Activated CD8-positive, alpha-beta T cell treated with anti-CD3 and anti-CD28 coated beads for 36 hours (primary cell): ENCODE measurements around the gene GRAP2. TPM values are rescaled to one million over a fixed set of nuclear protein-coding genes. Genes with fewer than 3 reads are reported as not detected.

Experiments
- ATAC-seq: fragments of 200-7000 bp; cut with Tn5 transposase; one replicate; pipeline ENCODE4 v1.10.0; 2021; ENCODE audit warnings: mild to moderate bottlenecking, moderate library complexity
- CTCF ChIA-PET: fragments of 350-600 bp; sonication (Branson Sonifier 250); formaldehyde crosslinking; loops from one replicate; lab custom pipeline; 2021; ENCODE audit warnings: antibody characterized with exemption; lab: Charles Lee
- POLR2A ChIA-PET: fragments of 350-600 bp; sonication (Branson Sonifier 250); formaldehyde crosslinking; loops from one replicate; lab custom pipeline; 2021; ENCODE audit warnings: antibody characterized with exemption; lab: Charles Lee
- DNase-seq: peaks from one replicate; pipeline ENCODE4 v3.0.0-alpha.2; 2020
- H3K27ac Mint-ChIP-seq: one replicate; pipeline ENCODE4 v1.8.0; 2021; ENCODE audit warnings: mild to moderate bottlenecking, mixed read lengths
- H3K27me3 Mint-ChIP-seq: one replicate; pipeline ENCODE4 v1.8.0; 2021; ENCODE audit warnings: mixed read lengths
- H3K36me3 Mint-ChIP-seq: one replicate; pipeline ENCODE4 v1.8.0; 2021; ENCODE audit warnings: low read depth, mixed read lengths
- H3K4me1 Mint-ChIP-seq: one replicate; pipeline ENCODE4 v1.8.0; 2021; ENCODE audit warnings: low read depth, mixed read lengths
- H3K4me3 Mint-ChIP-seq: one replicate; pipeline ENCODE4 v1.8.0; 2021; ENCODE audit warnings: mild to moderate bottlenecking, moderate library complexity, mixed read lengths
- H3K9me3 Mint-ChIP-seq: one replicate; pipeline ENCODE4 v1.8.0; 2021; ENCODE audit warnings: mixed read lengths
- intact Hi-C: fragments of 100-400 bp; cut with micrococcal nuclease; formaldehyde crosslinking; loops from one replicate; pipeline ENCODE4 v1.10.0; 2022
- total RNA-seq, 2 experiments: library from RNA; stranded (reverse); gene quantifications; one replicate each; pipeline ENCODE4 v1.2.3, GENCODE V29; 2021
- TF ChIP-seq, protein P1 (sequence below): fragments of 200-600 bp; IDR thresholded peaks from one replicate; pipeline ENCODE4 v1.8.0; 2022; ENCODE audit warnings: antibody characterized with exemption, mild to moderate bottlenecking

Gene GRAP2
- total RNA-seq, 2 experiments from 2014 or later = 83.2 to 86.8 TPM

- POLR2A ChIA-PET = interaction anchor here (1.8 kb wide), 1 partner anchor 13 kb away, joined by 7 read pairs; no protein-coding TSS in a partner anchor
- CTCF ChIA-PET = no interaction called here
- intact Hi-C loops = no loop called here
- Mint-ChIP-seq H3K4me1 (peaks cover 38% of the 10 kb centered on the region), H3K4me3 (no peak overlapping the region), H3K36me3 (peaks cover 12% of the 10 kb centered on the region), H3K9me3 (peaks cover 3% of the 10 kb centered on the region), H3K27ac (no peak overlapping the region), H3K27me3 (no peaks in the 10 kb centered on the region)
- TF ChIP-seq, protein P1, sequence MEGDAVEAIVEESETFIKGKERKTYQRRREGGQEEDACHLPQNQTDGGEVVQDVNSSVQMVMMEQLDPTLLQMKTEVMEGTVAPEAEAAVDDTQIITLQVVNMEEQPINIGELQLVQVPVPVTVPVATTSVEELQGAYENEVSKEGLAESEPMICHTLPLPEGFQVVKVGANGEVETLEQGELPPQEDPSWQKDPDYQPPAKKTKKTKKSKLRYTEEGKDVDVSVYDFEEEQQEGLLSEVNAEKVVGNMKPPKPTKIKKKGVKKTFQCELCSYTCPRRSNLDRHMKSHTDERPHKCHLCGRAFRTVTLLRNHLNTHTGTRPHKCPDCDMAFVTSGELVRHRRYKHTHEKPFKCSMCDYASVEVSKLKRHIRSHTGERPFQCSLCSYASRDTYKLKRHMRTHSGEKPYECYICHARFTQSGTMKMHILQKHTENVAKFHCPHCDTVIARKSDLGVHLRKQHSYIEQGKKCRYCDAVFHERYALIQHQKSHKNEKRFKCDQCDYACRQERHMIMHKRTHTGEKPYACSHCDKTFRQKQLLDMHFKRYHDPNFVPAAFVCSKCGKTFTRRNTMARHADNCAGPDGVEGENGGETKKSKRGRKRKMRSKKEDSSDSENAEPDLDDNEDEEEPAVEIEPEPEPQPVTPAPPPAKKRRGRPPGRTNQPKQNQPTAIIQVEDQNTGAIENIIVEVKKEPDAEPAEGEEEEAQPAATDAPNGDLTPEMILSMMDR = no peak
- DNase-seq (no peak), ATAC-seq (no peak)
Observed at GRCh38 chr22:39980596-39980995, 79.7 kb downstream of the GRAP2 start.

GRCh38 chr22:39983346-39983745, 82.5 kb downstream of the GRAP2 start:
- intact Hi-C loops = no loop called here
- no peak for ATAC-seq
- no peak overlapping the region for H3K4me3 Mint-ChIP-seq
- ChIA-PET POLR2A (interaction anchor here (1.1 to 2.7 kb wide), 3 partner anchors 10 to 24 kb away, joined by 3 to 16 read pairs (median 4); partner anchors contain the start of gene FAM83F), CTCF (interaction anchor here (1.2 to 1.5 kb wide), 3 partner anchors 16 to 449 kb away, joined by 3 to 4 read pairs (median 4); no protein-coding TSS in a partner anchor)
- no peak overlapping the region for H3K27ac Mint-ChIP-seq
- no peaks in the 10 kb centered on the region for H3K27me3 Mint-ChIP-seq
- H3K9me3 Mint-ChIP-seq = peaks cover 3% of the 10 kb centered on the region
- H3K36me3 Mint-ChIP-seq = no peaks in the 10 kb centered on the region
- DNase-seq = no peak
- H3K4me1 Mint-ChIP-seq = peaks cover 42% of the 10 kb centered on the region
- TF ChIP-seq, protein P1 = no peak

GRCh38 chr22:39984006-39984405, 83.1 kb downstream of the GRAP2 start:
- peaks cover 2% of the 10 kb centered on the region for H3K9me3 Mint-ChIP-seq
- DNase-seq = no peak
- ChIA-PET POLR2A (interaction anchor here (1.1 to 2.7 kb wide), 4 partner anchors 10 to 34 kb away, joined by 3 to 16 read pairs (median 4); partner anchors contain the start of gene FAM83F), CTCF (interaction anchor here (0.6 to 1.5 kb wide), 5 partner anchors 15 to 455 kb away, joined by 3 to 4 read pairs (median 3); no protein-coding TSS in a partner anchor)
- H3K36me3 Mint-ChIP-seq = no peaks in the 10 kb centered on the region
- no peak for ATAC-seq
- peaks cover 38% of the 10 kb centered on the region for H3K4me1 Mint-ChIP-seq
- no peak overlapping the region for H3K4me3 Mint-ChIP-seq
- intact Hi-C loops = no loop called here
- peaks cover 4% of the 10 kb centered on the region for H3K27me3 Mint-ChIP-seq
- H3K27ac Mint-ChIP-seq = no peak overlapping the region
- TF ChIP-seq, protein P1 = no peak

- no peak overlapping the region for H3K4me3 Mint-ChIP-seq
- ATAC-seq (no peak), DNase-seq (no peak)
- TF ChIP-seq, protein P1 = no peak
- ChIA-PET CTCF (interaction anchor here (0.6 to 2.2 kb wide), 6 partner anchors 9 to 456 kb away, joined by 3 to 5 read pairs (median 3); no protein-coding TSS in a partner anchor), POLR2A (interaction anchor here (1.1 to 2.7 kb wide), 5 partner anchors 9 to 37 kb away, joined by 3 to 16 read pairs (median 3); partner anchors contain the start of gene FAM83F)
- H3K27ac Mint-ChIP-seq = no peak overlapping the region
- peaks cover 31% of the 10 kb centered on the region for H3K4me1 Mint-ChIP-seq
- no peaks in the 10 kb centered on the region for H3K9me3 Mint-ChIP-seq
- peaks cover 4% of the 10 kb centered on the region for H3K27me3 Mint-ChIP-seq
- intact Hi-C loops = no loop called here
- no peaks in the 10 kb centered on the region for H3K36me3 Mint-ChIP-seq
Observed at GRCh38 chr22:39984746-39985145, 83.9 kb downstream of the GRAP2 start.

DNA sequence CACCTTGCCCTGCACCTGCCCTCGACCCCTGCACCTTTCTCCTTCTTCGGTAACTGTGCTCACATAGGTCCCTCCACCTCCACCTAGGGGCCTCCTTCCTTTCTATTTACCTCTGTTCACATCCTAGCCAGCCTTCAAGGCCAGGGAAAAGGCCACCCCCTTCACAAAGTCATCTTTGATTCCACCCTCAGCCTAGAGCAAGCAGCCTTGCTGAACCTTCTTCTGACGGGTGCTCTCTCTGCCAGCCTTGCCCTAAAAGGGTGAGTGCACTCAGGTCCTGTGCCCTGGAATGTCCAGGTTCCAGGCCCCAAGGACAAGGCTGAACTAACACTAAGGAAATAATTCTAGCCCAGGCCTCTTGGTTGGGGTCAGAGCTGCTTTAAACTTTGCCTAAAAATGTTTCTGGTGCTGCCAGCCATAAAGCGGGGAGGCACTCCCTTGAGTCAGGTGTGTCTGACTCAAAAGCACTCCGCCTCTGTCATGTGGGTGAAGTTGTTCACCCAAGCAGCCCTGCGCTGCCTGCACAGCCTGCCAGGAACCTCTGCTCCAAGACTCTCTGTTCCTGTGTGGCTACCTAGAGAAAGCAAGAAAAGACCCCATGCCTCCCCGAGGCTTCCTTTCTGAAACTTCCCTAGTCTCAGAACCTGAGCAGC, 84.6 kb downstream of the GRAP2 start:
- ATAC-seq (peak; percentile 94), DNase-seq (peak; percentile 68)
- Mint-ChIP-seq H3K4me3 (no peak overlapping the region), H3K36me3 (no peaks in the 10 kb centered on the region), H3K27ac (peak overlapping the region; percentile 14), H3K4me1 (peaks cover 23% of the 10 kb centered on the region), H3K27me3 (peaks cover 4% of the 10 kb centered on the region), H3K9me3 (no peaks in the 10 kb centered on the region)
- TF ChIP-seq, protein P1 = no peak
- intact Hi-C loops = no loop called here
- POLR2A ChIA-PET = interaction anchor here (1.0 to 1.5 kb wide), 4 partner anchors 9 to 38 kb away, joined by 3 to 5 read pairs (median 3); partner anchors contain the start of gene FAM83F
- CTCF ChIA-PET = interaction anchor here (1.1 to 2.2 kb wide), 3 partner anchors 8 to 39 kb away, joined by 3 to 5 read pairs (median 3); no protein-coding TSS in a partner anchor
